HCT116 (cell line): Measurements from ENCODE around the gene OTUD5. TPM values are rescaled to one million over a fixed set of nuclear protein-coding genes. Genes with fewer than 3 reads are reported as not detected.

ENCODE experiments used
- ATAC-seq: fragments of 200-7000 bp; cut with Tn5 transposase; 2 replicates; pipeline ENCODE4 v1.9.1; 2020; ENCODE audit warnings: mild to moderate bottlenecking, moderate library complexity
- BruUV-seq: library from RNA; stranded (reverse); fragments of 400-500 nt; replicated peaks from 2 replicates; lab custom pipeline; 2021; lab: Mats Ljungman, UMichigan
- CTCF ChIA-PET: fragments of 300-600 bp; sonication (Branson Sonifier 250); formaldehyde crosslinking; loops from one replicate; lab custom pipeline; 2021; ENCODE audit warnings: antibody characterized with exemption; lab: Charles Lee
- POLR2A ChIA-PET: fragments of 300-600, 350-600 bp; sonication (Branson Sonifier 250); formaldehyde crosslinking; loops from one replicate; lab custom pipeline; 2021; ENCODE audit warnings: antibody characterized with exemption; lab: Charles Lee
- RAD21 ChIA-PET, 2 experiments: fragments of 300-600 bp; sonication (Branson Sonifier 250); formaldehyde crosslinking; loops; one replicate each; lab custom pipeline; 2023; ENCODE audit warnings: low total read pairs in 2 of 2; ENCODE audit not compliant: uncharacterized antibody in 2 of 2, unreplicated experiment in 2 of 2, low non-redundant PET in 1 of 2; lab: Charles Lee
- DNase-seq: peaks from one replicate; pipeline ENCODE4 v3.0.0-alpha.2; 2010; ENCODE audit warnings: low read depth, low spot score
- H2AFZ ChIP-seq: fragments of 200-600 bp; shearing (Covaris generic), sonication (generic); 2 replicates; pipeline ENCODE4 v1.6.1; 2017; ENCODE audit warnings: low read depth, mixed run types, mixed read lengths, antibody characterized with exemption, low read length; ENCODE audit not compliant: poor library complexity, severe bottlenecking
- H3K27ac ChIP-seq: 2 replicates; pipeline ENCODE4 v1.5.1; 2012; ENCODE audit warnings: low read depth, low read length
- H3K27me3 ChIP-seq: fragments of 200-600 bp; sonication (generic); 2 replicates; pipeline ENCODE4 v1.6.1; 2016; ENCODE audit warnings: mixed run types, low read length, mixed read lengths; ENCODE audit not compliant: insufficient read depth
- H3K36me3 ChIP-seq, 2 experiments: fragments of 200-500 bp in 1 of 2; fragments of 200-600 bp in 1 of 2; sonication (Bioruptor generic) in 1 of 2; sonication (generic) in 1 of 2; 2 replicates each; pipeline versions ENCODE4 v1.5.1 to v1.6.1; 2014 to 2016; ENCODE audit warnings: low read length in 2 of 2, inconsistent platforms in 1 of 2, mixed read lengths in 1 of 2, mixed run types in 1 of 2; ENCODE audit not compliant: insufficient read depth in 2 of 2, control insufficient read depth in 1 of 2
- H3K4me1 ChIP-seq, 2 experiments: fragments of 200-600 bp in 1 of 2; sonication (generic) in 1 of 2; 2 replicates each; pipeline versions ENCODE4 v1.5.1 to v1.6.1; 2012 to 2017; ENCODE audit warnings: low read length in 2 of 2, inconsistent platforms in 1 of 2, mild to moderate bottlenecking in 1 of 2, mixed read lengths in 1 of 2, mixed run types in 1 of 2, moderate library complexity in 1 of 2; ENCODE audit not compliant: insufficient read depth in 2 of 2, control insufficient read depth in 1 of 2
- H3K4me2 ChIP-seq: fragments of 200-600 bp; sonication (generic); 2 replicates; pipeline ENCODE4 v1.6.1; 2017; ENCODE audit warnings: mixed run types, low read length, mixed read lengths
- H3K4me3 ChIP-seq, 2 experiments: fragments of 200-600 bp in 1 of 2; sonication (generic) in 1 of 2; replicated peaks in 1 of 2; 2 replicates each; pipeline ENCODE4 v1.5.1; 2011 to 2016; ENCODE audit warnings: low read length in 2 of 2, control low read depth in 1 of 2, low read depth in 1 of 2, mild to moderate bottlenecking in 1 of 2, mixed read lengths in 1 of 2, mixed run types in 1 of 2
- H3K79me2 ChIP-seq: fragments of 200-600 bp; sonication (generic); 2 replicates; pipeline ENCODE4 v1.6.1; 2017; ENCODE audit warnings: mild to moderate bottlenecking, mixed run types, low read length, moderate library complexity, mixed read lengths; ENCODE audit not compliant: insufficient read depth
- H3K9ac ChIP-seq: fragments of 200-600 bp; sonication (generic); 2 replicates; pipeline ENCODE4 v1.6.1; 2016; ENCODE audit warnings: low read length, mixed read lengths
- H3K9me2 ChIP-seq: fragments of 200-600 bp; sonication (generic), shearing (Covaris generic); 2 replicates; pipeline ENCODE4 v1.6.1; 2017; ENCODE audit warnings: mixed run types, mild to moderate bottlenecking, moderate library complexity; ENCODE audit not compliant: insufficient read depth
- H3K9me3 ChIP-seq, 2 experiments: fragments of 200-500 bp in 1 of 2; fragments of 200-600 bp in 1 of 2; sonication (Bioruptor generic) in 1 of 2; sonication (generic) in 1 of 2; 2 replicates each; pipeline ENCODE4 v1.6.1; 2014 to 2017; ENCODE audit warnings: low read length in 2 of 2, mixed read lengths in 2 of 2, inconsistent platforms in 1 of 2, low read depth in 1 of 2, mild to moderate bottlenecking in 1 of 2, mixed run types in 1 of 2, moderate library complexity in 1 of 2; ENCODE audit not compliant: control insufficient read depth in 1 of 2, insufficient read depth in 1 of 2
- H4K20me1 ChIP-seq: fragments of 200-600 bp; sonication (generic), shearing (Covaris generic); 2 replicates; pipeline ENCODE4 v1.6.1; 2017; ENCODE audit warnings: mixed run types, mild to moderate bottlenecking, moderate library complexity; ENCODE audit not compliant: insufficient read depth
- ATF3 ChIP-seq: IDR thresholded peaks from 2 replicates; pipeline ENCODE4 v1.6.1; 2012
- CBX3 ChIP-seq: IDR thresholded peaks from 2 replicates; pipeline ENCODE4 v1.6.1; 2012; ENCODE audit warnings: low read depth
- CTCF ChIP-seq, 3 experiments: fragments of 200-600 bp in 1 of 3; sonication (generic) in 1 of 3; IDR thresholded peaks in 2 of 3; conservative IDR thresholded peaks in 1 of 3; 2 replicates each; pipeline ENCODE4 v1.5.1; 2012 to 2017; ENCODE audit warnings: low read depth in 2 of 3, low read length in 2 of 3, antibody characterized with exemption in 1 of 3, borderline replicate concordance in 1 of 3, control low read depth in 1 of 3, mild to moderate bottlenecking in 1 of 3, mixed read lengths in 1 of 3, mixed run types in 1 of 3, moderate library complexity in 1 of 3; ENCODE audit not compliant: insufficient read depth in 1 of 3
- ELF1 ChIP-seq: IDR thresholded peaks from 2 replicates; pipeline ENCODE4 v1.6.1; 2012; ENCODE audit warnings: low read depth, borderline replicate concordance
- EZH2 ChIP-seq: fragments of 200-600 bp; sonication (generic); IDR thresholded peaks from 2 replicates; pipeline ENCODE4 v1.6.1; 2017; ENCODE audit warnings: antibody characterized with exemption, mixed run types
- EZH2phosphoT487 ChIP-seq: fragments of 200-600 bp; IDR thresholded peaks from 2 replicates; pipeline ENCODE4 v1.6.1; 2018; ENCODE audit warnings: antibody characterized with exemption, borderline replicate concordance
- POLR2A ChIP-seq: IDR thresholded peaks from 2 replicates; pipeline ENCODE4 v1.7.0; 2011; ENCODE audit warnings: borderline replicate concordance; ENCODE audit not compliant: insufficient read depth, insufficient read length; ENCODE audit errors: extremely low read depth
- POLR2AphosphoS5 ChIP-seq: IDR thresholded peaks from 2 replicates; pipeline ENCODE4 v1.6.1; 2011; ENCODE audit warnings: mild to moderate bottlenecking, low read depth, low read length, moderate library complexity
- SRF ChIP-seq: IDR thresholded peaks from 2 replicates; pipeline ENCODE4 v1.6.1; 2012; ENCODE audit warnings: low read depth
- YY1 ChIP-seq: IDR thresholded peaks from 2 replicates; pipeline ENCODE4 v1.6.1; 2011; ENCODE audit warnings: low read length, low read depth, moderate library complexity, mild to moderate bottlenecking; ENCODE audit not compliant: insufficient replicate concordance; ENCODE audit errors: extremely low read depth
- ZNF274 ChIP-seq: fragments of 200-500 bp; sonication (Bioruptor generic); IDR thresholded peaks from 2 replicates; pipeline ENCODE4 v1.6.1; 2014; ENCODE audit warnings: mild to moderate bottlenecking, low read depth, low read length, inconsistent platforms
- intact Hi-C: fragments of 100-400 bp; cut with micrococcal nuclease; formaldehyde crosslinking; loops from 2 replicates; pipeline ENCODE4 v1.10.0; 2022
- total RNA-seq: library from RNA; stranded (reverse); gene quantifications from one replicate; pipeline ENCODE4 v1.2.1, GENCODE V29; 2021; ENCODE audit not compliant: unreplicated experiment

The OTUD5 gene
- total RNA-seq, 1 experiment from 2014 or later = 42.6 TPM

- H3K4me3 ChIP-seq = no peak overlapping the region
- CTCF ChIA-PET = no interaction called here
- H3K79me2 ChIP-seq = peaks cover 21% of the 10 kb centered on the region
- H3K4me1 ChIP-seq = peaks cover 3 to 20% of the 10 kb centered on the region in 2 experiments; a peak in 3 of 4 replicates
- intact Hi-C loops = loop anchor here (10.0 kb wide), 1 partner anchor 88 kb away; the partner anchor contains the start of gene HDAC6
- no peaks in the 10 kb centered on the region for H3K9me2 ChIP-seq
- no peak overlapping the region for H3K9ac ChIP-seq
- no peak overlapping the region for H3K27ac ChIP-seq
- POLR2A ChIA-PET = no interaction called here
- BruUV-seq = no TSS peak
- RAD21 ChIA-PET = no interaction called here
- no peak overlapping the region for H3K4me2 ChIP-seq
- DNase-seq (no peak), ATAC-seq (no peak)
- no peaks in the 10 kb centered on the region for H3K27me3 ChIP-seq
- TF ChIP-seq SRF = no peak
- no peak for TF ChIP-seq ATF3
- no peak for TF ChIP-seq ELF1
- no peak for TF ChIP-seq POLR2A
- no peak for TF ChIP-seq POLR2AphosphoS5
- TF ChIP-seq CTCF (IDR thresholded peaks at IDR 0.05 in 2 of 3, conservative IDR thresholded peaks at IDR 0.05 in 1 of 3; ENCODE audit: borderline replicate concordance in 1 of 3, insufficient read depth in 1 of 3, low read depth in 2 of 3, low read length in 2 of 3) = no peak
- TF ChIP-seq EZH2phosphoT487 = no peak
- TF ChIP-seq YY1 = no peak
- no peak for TF ChIP-seq EZH2
- no peak for TF ChIP-seq ZNF274
- TF ChIP-seq CBX3 = no peak
- H2AFZ ChIP-seq = no peak overlapping the region
- H4K20me1 ChIP-seq = no peaks in the 10 kb centered on the region
- peaks cover 0 to 7% of the 10 kb centered on the region in 2 experiments; a peak in 1 of 4 replicates for H3K36me3 ChIP-seq
- H3K9me3 ChIP-seq = no peaks in the 10 kb centered on the region
Observed at GRCh38 chrX:48892896-48893295, 64.5 kb downstream of the OTUD5 start.
